Erythroblast (primary cell): ENCODE data around the gene MT1E.
"Not testable (repeated sequence)": the region's sequence is repeated elsewhere in the genome, so short reads cannot be mapped to it uniquely, and the experiment has no call there.

Experiments
- DNase-seq, 2 experiments: peaks; one replicate each; lab custom pipeline; 2025; lab: John Stamatoyannopoulos, UW
- GATA1 ChIP-seq: IDR thresholded peaks from 2 replicates; pipeline ENCODE4 v1.6.1; 2011; ENCODE audit warnings: low read depth, mild to moderate bottlenecking, control low read depth, low read length, moderate library complexity
- POLR2A ChIP-seq: IDR thresholded peaks from 2 replicates; pipeline ENCODE4 v1.6.1; 2011; ENCODE audit warnings: mild to moderate bottlenecking, low read length

The MT1E gene

GRCh38 chr16:56610609-56611111 is 14.9 kb upstream of the MT1E start:
- no peak for DNase-seq

GRCh38 chr16:56611281-56611833 is 14.2 kb upstream of the MT1E start:
- TF ChIP-seq GATA1 (no peak), POLR2A (no peak)
- no peak for DNase-seq

More at GRCh38 chr16:56610609-56611111, 14.9 kb upstream of the MT1E start:
- TF ChIP-seq POLR2A (no peak), GATA1 (no peak)

- TF ChIP-seq GATA1 (no peak), POLR2A (no peak)
- DNase-seq = no peak
These were observed 11.9 kb upstream of the MT1E start for GRCh38 chr16:56613706-56614105.

- TF ChIP-seq POLR2A = no peak
- no peak for TF ChIP-seq GATA1
- DNase-seq = no peak
These were observed 11.0 kb upstream of the MT1E start for GRCh38 chr16:56614549-56614991.

GRCh38 chr16:56615353-56615752 is 10.2 kb upstream of the MT1E start:
- TF ChIP-seq POLR2A (no peak), GATA1 (no peak)
- no peak for DNase-seq

GRCh38 chr16:56616608-56617211 is 8.9 kb upstream of the MT1E start:
- DNase-seq = no peak

GRCh38 chr16:56617212-56618085 is 8.1 kb upstream of the MT1E start:
- TF ChIP-seq POLR2A (no peak), GATA1 (no peak)
- peak in 1 of 2 experiments; percentile 29 for DNase-seq

More at GRCh38 chr16:56616608-56617211, 8.9 kb upstream of the MT1E start:
- TF ChIP-seq GATA1 (no peak), POLR2A (no peak)

- no peak for DNase-seq
- TF ChIP-seq GATA1 (no peak), POLR2A (no peak)
These were observed 7.4 kb upstream of the MT1E start for GRCh38 chr16:56618138-56618537.

- DNase-seq = no peak
- TF ChIP-seq GATA1 = no peak
- no peak for TF ChIP-seq POLR2A
These were observed 5.2 kb upstream of the MT1E start for GRCh38 chr16:56620339-56620897.

GRCh38 chr16:56621665-56622445 is 3.7 kb upstream of the MT1E start:
- not testable (repeated sequence) for DNase-seq

- DNase-seq = not testable (repeated sequence)
These were observed 2.4 kb upstream of the MT1E start for GRCh38 chr16:56623184-56623583.

GRCh38 chr16:56623637-56624036 is 1.9 kb upstream of the MT1E start:
- DNase-seq = no peak

GRCh38 chr16:56625943-56626654 is 518 bp downstream of the MT1E start:
- TF ChIP-seq POLR2A = no peak
- no peak for TF ChIP-seq GATA1
- DNase-seq = no peak

More at GRCh38 chr16:56623637-56624036, 1.9 kb upstream of the MT1E start:
- TF ChIP-seq POLR2A (no peak), GATA1 (no peak)
